MCF 10A (cell line): ENCODE measurements around the gene OR13C5. TPM values are rescaled to one million over a fixed set of nuclear protein-coding genes. Genes with fewer than 3 reads are reported as not detected.

Source experiments
- BruUV-seq: library from RNA; stranded (reverse); fragments of 400-500 nt; replicated peaks from 2 replicates; lab custom pipeline; 2021; lab: Mats Ljungman, UMichigan
- CTCF ChIA-PET: fragments of 300-600 bp; sonication (Branson Sonifier 250); formaldehyde crosslinking; extraction: SDS; loops from one replicate; lab custom pipeline; 2021; ENCODE audit warnings: antibody characterized with exemption, inconsistent platforms; lab: Yijun Ruan, JAX
- POLR2A ChIA-PET: fragments of 300-600, 350-650 bp; sonication (Branson Sonifier 250); formaldehyde crosslinking; extraction: SDS; loops from one replicate; lab custom pipeline; 2020; ENCODE audit warnings: antibody characterized with exemption, inconsistent platforms; lab: Yijun Ruan, JAX
- DNase-seq: peaks from one replicate; pipeline ENCODE4 v3.0.0-alpha.2; 2018; ENCODE audit not compliant: unreplicated experiment
- H3K27ac Mint-ChIP-seq: one replicate; pipeline ENCODE4 v1.8.0; 2022; ENCODE audit warnings: mild to moderate bottlenecking, low read depth, mixed read lengths; ENCODE audit not compliant: unreplicated experiment
- H3K27me3 Mint-ChIP-seq: one replicate; pipeline ENCODE4 v1.8.0; 2022; ENCODE audit warnings: mixed read lengths; ENCODE audit not compliant: insufficient read depth, unreplicated experiment
- H3K36me3 Mint-ChIP-seq: one replicate; pipeline ENCODE4 v1.8.0; 2022; ENCODE audit warnings: mild to moderate bottlenecking, moderate library complexity, mixed read lengths; ENCODE audit not compliant: insufficient read depth, unreplicated experiment
- H3K4me1 Mint-ChIP-seq: one replicate; pipeline ENCODE4 v1.8.0; 2022; ENCODE audit warnings: mixed read lengths; ENCODE audit not compliant: insufficient read depth, unreplicated experiment
- H3K4me3 Mint-ChIP-seq: one replicate; pipeline ENCODE4 v1.8.0; 2022; ENCODE audit warnings: mild to moderate bottlenecking, moderate library complexity, mixed read lengths; ENCODE audit not compliant: unreplicated experiment
- H3K9me3 Mint-ChIP-seq: one replicate; pipeline ENCODE4 v1.8.0; 2022; ENCODE audit warnings: mixed read lengths; ENCODE audit not compliant: unreplicated experiment
- intact Hi-C: fragments of 100-400 bp; cut with micrococcal nuclease; formaldehyde crosslinking; loops from 2 replicates; pipeline ENCODE4 v1.14.1; 2022
- total RNA-seq: library from RNA; stranded (reverse); gene quantifications from 2 replicates; pipeline ENCODE4 v1.2.3, GENCODE V29; 2022
- TF ChIP-seq, protein P1 (sequence below): fragments of 200-600 bp; IDR thresholded peaks from one replicate; pipeline ENCODE4 v1.8.0; 2022; ENCODE audit warnings: antibody characterized with exemption, mild to moderate bottlenecking; ENCODE audit not compliant: unreplicated experiment

OR13C5 gene
- total RNA-seq, 1 experiment from 2014 or later: not detected

DNA sequence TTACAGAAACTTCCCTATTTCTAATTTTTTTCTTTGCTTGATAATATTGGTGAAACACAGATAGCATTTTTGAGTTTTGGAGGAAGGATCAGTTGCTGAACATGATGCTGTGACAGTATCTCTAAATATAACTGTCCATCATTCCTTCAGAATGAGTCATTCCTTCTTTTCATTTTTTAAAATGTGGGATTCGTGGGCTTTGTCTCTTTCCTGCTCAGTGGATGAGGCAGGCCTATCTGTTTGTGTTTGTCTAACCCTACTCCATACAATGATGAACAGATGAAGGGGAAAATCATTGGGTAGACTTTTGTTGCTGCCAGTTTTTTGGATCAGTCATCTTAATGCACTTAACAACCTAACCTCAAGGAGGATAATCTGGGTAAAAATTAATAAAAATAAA is 46.0 kb downstream of the OR13C5 start:
- Mint-ChIP-seq H3K36me3 (no peaks in the 10 kb centered on the region), H3K27ac (no peak overlapping the region), H3K4me3 (no peak overlapping the region), H3K9me3 (no peaks in the 10 kb centered on the region), H3K27me3 (no peaks in the 10 kb centered on the region), H3K4me1 (peaks cover 10% of the 10 kb centered on the region)
- no peak for DNase-seq
- no TSS peak for BruUV-seq
- POLR2A ChIA-PET: no interaction called here
- intact Hi-C loops: no loop called here
- TF ChIP-seq, protein P1, sequence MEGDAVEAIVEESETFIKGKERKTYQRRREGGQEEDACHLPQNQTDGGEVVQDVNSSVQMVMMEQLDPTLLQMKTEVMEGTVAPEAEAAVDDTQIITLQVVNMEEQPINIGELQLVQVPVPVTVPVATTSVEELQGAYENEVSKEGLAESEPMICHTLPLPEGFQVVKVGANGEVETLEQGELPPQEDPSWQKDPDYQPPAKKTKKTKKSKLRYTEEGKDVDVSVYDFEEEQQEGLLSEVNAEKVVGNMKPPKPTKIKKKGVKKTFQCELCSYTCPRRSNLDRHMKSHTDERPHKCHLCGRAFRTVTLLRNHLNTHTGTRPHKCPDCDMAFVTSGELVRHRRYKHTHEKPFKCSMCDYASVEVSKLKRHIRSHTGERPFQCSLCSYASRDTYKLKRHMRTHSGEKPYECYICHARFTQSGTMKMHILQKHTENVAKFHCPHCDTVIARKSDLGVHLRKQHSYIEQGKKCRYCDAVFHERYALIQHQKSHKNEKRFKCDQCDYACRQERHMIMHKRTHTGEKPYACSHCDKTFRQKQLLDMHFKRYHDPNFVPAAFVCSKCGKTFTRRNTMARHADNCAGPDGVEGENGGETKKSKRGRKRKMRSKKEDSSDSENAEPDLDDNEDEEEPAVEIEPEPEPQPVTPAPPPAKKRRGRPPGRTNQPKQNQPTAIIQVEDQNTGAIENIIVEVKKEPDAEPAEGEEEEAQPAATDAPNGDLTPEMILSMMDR: no peak
- CTCF ChIA-PET: interaction anchor here (0.6 kb wide), 1 partner anchor 194 kb away, joined by 4 read pairs; no protein-coding TSS in a partner anchor

Other genes starting within 250 kb of the OR13C5 start
- not detected in 2 replicates for gene OR13F1, start 95.2 kb downstream of the OR13C5 start, total RNA-seq
- gene OR13C4, start 72.2 kb downstream of the OR13C5 start, total RNA-seq: not detected in 2 replicates
- gene OR13C3, start 62.6 kb downstream of the OR13C5 start, total RNA-seq: not detected in 2 replicates
- not detected in 2 replicates for gene OR13C8, start 30.2 kb downstream of the OR13C5 start, total RNA-seq
- gene OR13C2, start 6.2 kb upstream of the OR13C5 start, total RNA-seq: not detected in 2 replicates
- gene OR13C9, start 18.8 kb upstream of the OR13C5 start, total RNA-seq: not detected in 2 replicates
- gene OR13D1, start 95.1 kb upstream of the OR13C5 start, total RNA-seq: not detected in 2 replicates
- gene NIPSNAP3A, start 148.3 kb upstream of the OR13C5 start, total RNA-seq: 15.4 and 15.5 TPM in 2 replicates
- 0.49 TPM in 1 of 2 replicates, not detected in the other for gene NIPSNAP3B, start 164.7 kb upstream of the OR13C5 start, total RNA-seq